Loucy (cell line): ENCODE results near the gene TNRC6B.

Experiments used
- H2AFZ ChIP-seq: fragments of 200-600 bp; sonication (generic); 2 replicates; pipeline ENCODE4 v1.6.0; 2016; ENCODE audit warnings: antibody characterized with exemption, mild to moderate bottlenecking, low read length, moderate library complexity
- H3F3A ChIP-seq: fragments of 200-600 bp; 2 replicates; pipeline ENCODE4 v1.6.0; 2016; ENCODE audit warnings: antibody characterized with exemption, low read depth, mild to moderate bottlenecking
- H3K27me3 ChIP-seq: fragments of 200-600 bp; sonication (generic); 2 replicates; pipeline ENCODE4 v1.6.1; 2014; ENCODE audit warnings: low read length, mild to moderate bottlenecking; ENCODE audit not compliant: insufficient read depth, poor library complexity, severe bottlenecking
- H3K36me3 ChIP-seq: fragments of 200-600 bp; sonication (generic); 2 replicates; pipeline ENCODE4 v1.6.1; 2016; ENCODE audit warnings: low read length; ENCODE audit not compliant: insufficient read depth
- H3K4me1 ChIP-seq: fragments of 200-600 bp; sonication (generic); 2 replicates; pipeline ENCODE4 v1.5.1; 2014; ENCODE audit warnings: low read length, mild to moderate bottlenecking; ENCODE audit not compliant: insufficient read depth, poor library complexity, severe bottlenecking
- H3K4me2 ChIP-seq: fragments of 200-600 bp; sonication (generic); 2 replicates; pipeline ENCODE4 v1.6.0; 2014; ENCODE audit warnings: antibody characterized with exemption, low read length, low read depth, mild to moderate bottlenecking; ENCODE audit not compliant: poor library complexity, severe bottlenecking
- H3K4me3 ChIP-seq: fragments of 200-600 bp; sonication (generic); 2 replicates; pipeline ENCODE4 v1.5.1; 2014; ENCODE audit warnings: low read length, mild to moderate bottlenecking, mixed read lengths; ENCODE audit not compliant: poor library complexity, severe bottlenecking
- H3K79me2 ChIP-seq: fragments of 200-600 bp; sonication (generic); 2 replicates; pipeline ENCODE4 v1.6.1; 2014; ENCODE audit warnings: low read length; ENCODE audit not compliant: insufficient read depth
- H3K9ac ChIP-seq: fragments of 200-600 bp; sonication (generic); 2 replicates; pipeline ENCODE4 v1.6.0; 2014; ENCODE audit warnings: mild to moderate bottlenecking, low read depth, low read length, moderate library complexity; ENCODE audit not compliant: poor library complexity, severe bottlenecking
- H3K9me2 ChIP-seq: fragments of 200-600 bp; sonication (generic); replicated peaks from 2 replicates; pipeline ENCODE4 v1.6.1; 2016; ENCODE audit warnings: low read depth, low read length, mixed read lengths
- H3K9me3 ChIP-seq: fragments of 200-600 bp; sonication (generic); 2 replicates; pipeline ENCODE4 v1.6.1; 2014; ENCODE audit warnings: mild to moderate bottlenecking, antibody characterized with exemption, low read length, low read depth; ENCODE audit not compliant: insufficient read depth
- H4K20me1 ChIP-seq: fragments of 200-600 bp; sonication (generic); 2 replicates; pipeline ENCODE4 v1.6.0; 2014; ENCODE audit warnings: antibody characterized with exemption, low read length, mild to moderate bottlenecking; ENCODE audit not compliant: insufficient read depth, poor library complexity, severe bottlenecking
- EZH2phosphoT487 ChIP-seq: fragments of 200-600 bp; IDR thresholded peaks from 2 replicates; pipeline ENCODE4 v1.6.1; 2018; ENCODE audit warnings: antibody characterized with exemption, mild to moderate bottlenecking, moderate library complexity, borderline replicate concordance
- TF ChIP-seq, protein P1 (sequence below): fragments of 200-600 bp; sonication (generic); conservative IDR thresholded peaks from 2 replicates; pipeline ENCODE4 v1.5.1; 2014; ENCODE audit warnings: mild to moderate bottlenecking, antibody characterized with exemption, low read length

TNRC6B gene

DNA sequence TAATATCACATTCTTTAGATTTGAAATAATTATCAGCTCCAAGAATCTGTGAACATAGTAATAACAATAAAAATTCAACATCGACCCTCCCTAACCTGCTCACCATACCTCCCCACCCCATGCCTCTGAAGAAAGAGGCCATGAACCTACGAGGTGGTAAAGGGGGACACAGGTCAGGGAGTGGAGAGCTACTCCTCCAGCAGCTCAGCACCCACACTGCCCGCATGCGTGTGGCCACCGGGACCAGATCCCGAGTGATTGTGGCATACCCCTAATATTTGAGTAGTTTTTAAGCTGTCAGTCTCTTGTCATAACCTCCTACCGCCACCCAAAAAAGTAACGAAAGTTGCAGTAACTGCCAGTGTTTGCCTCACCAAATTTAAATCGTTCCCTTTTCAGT, 151.7 kb downstream of the TNRC6B start:
- Histone ChIP-seq H4K20me1 (no peaks in the 10 kb centered on the region), H3F3A (peaks cover 15% of the 10 kb centered on the region; the same call in 1 of the 2 replicates), H3K4me3 (peak overlapping the region; percentile 35), H2AFZ (no peak overlapping the region), H3K79me2 (no peaks in the 10 kb centered on the region), H3K4me1 (peaks cover 81% of the 10 kb centered on the region), H3K9me3 (no peaks in the 10 kb centered on the region), H3K9me2 (no peaks in the 10 kb centered on the region), H3K4me2 (peak overlapping the region; percentile 44), H3K36me3 (no peaks in the 10 kb centered on the region), H3K9ac (no peak overlapping the region), H3K27me3 (no peaks in the 10 kb centered on the region)
- TF ChIP-seq EZH2phosphoT487, result no peak
- TF ChIP-seq, protein P1, sequence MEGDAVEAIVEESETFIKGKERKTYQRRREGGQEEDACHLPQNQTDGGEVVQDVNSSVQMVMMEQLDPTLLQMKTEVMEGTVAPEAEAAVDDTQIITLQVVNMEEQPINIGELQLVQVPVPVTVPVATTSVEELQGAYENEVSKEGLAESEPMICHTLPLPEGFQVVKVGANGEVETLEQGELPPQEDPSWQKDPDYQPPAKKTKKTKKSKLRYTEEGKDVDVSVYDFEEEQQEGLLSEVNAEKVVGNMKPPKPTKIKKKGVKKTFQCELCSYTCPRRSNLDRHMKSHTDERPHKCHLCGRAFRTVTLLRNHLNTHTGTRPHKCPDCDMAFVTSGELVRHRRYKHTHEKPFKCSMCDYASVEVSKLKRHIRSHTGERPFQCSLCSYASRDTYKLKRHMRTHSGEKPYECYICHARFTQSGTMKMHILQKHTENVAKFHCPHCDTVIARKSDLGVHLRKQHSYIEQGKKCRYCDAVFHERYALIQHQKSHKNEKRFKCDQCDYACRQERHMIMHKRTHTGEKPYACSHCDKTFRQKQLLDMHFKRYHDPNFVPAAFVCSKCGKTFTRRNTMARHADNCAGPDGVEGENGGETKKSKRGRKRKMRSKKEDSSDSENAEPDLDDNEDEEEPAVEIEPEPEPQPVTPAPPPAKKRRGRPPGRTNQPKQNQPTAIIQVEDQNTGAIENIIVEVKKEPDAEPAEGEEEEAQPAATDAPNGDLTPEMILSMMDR, result no peak

DNA sequence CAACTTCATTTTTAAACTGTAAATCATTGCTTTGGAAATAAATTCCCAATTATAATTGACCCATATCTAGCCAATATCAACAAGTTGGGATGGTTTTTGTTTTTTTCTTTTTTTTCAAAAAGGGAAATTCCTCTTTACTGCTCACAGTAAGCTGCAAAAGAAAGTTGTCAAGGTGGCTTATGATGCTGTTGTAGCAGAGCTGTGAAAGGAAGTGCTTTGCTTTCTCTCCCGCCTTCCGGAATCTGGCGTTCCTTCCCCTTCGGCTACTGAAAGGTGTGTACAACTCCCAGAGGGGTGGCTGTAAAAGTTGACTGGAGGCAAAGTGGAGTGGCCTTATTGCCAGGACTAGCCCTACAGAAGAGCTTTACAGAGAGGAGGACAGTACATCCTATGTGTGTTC, 152.4 kb downstream of the TNRC6B start:
- Histone ChIP-seq H3K4me2 (peak overlapping the region; percentile 44), H3K79me2 (no peaks in the 10 kb centered on the region), H3K27me3 (no peaks in the 10 kb centered on the region), H3K9me3 (no peaks in the 10 kb centered on the region), H3K4me3 (no peak overlapping the region), H3K36me3 (no peaks in the 10 kb centered on the region), H3F3A (peaks cover 18% of the 10 kb centered on the region; the same call in 1 of the 2 replicates), H3K4me1 (peaks cover 80% of the 10 kb centered on the region), H3K9ac (no peak overlapping the region), H4K20me1 (no peaks in the 10 kb centered on the region), H3K9me2 (no peaks in the 10 kb centered on the region), H2AFZ (no peak overlapping the region)
- TF ChIP-seq, protein P1, result no peak

DNA sequence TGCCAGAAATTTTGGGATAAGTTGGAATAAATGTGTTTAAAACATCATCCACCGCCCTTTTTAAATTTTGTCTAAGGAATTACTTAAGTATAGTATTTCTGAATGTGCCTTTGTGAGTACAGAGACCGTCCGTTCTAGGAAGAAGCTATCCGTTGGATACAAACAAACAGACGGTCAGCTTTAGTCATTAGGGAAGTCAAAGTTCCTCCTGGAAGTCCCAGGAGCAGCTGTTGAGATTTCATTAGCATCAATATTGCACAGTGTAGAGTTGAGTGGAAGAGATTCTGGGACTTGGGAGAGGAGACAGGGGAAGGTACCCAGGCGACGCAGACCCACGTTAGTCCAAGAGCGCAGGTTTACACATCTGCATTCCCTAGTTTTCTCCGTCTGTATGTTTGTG, 152.9 kb downstream of the TNRC6B start:
- Histone ChIP-seq H3K27me3 (no peaks in the 10 kb centered on the region), H3K9me3 (no peaks in the 10 kb centered on the region), H3K9ac (no peak overlapping the region), H3K36me3 (no peaks in the 10 kb centered on the region), H3K4me1 (peaks cover 81% of the 10 kb centered on the region), H4K20me1 (no peaks in the 10 kb centered on the region), H3F3A (peaks cover 18% of the 10 kb centered on the region; the same call in 1 of the 2 replicates), H3K4me2 (no peak overlapping the region), H2AFZ (no peak overlapping the region), H3K9me2 (no peaks in the 10 kb centered on the region), H3K79me2 (no peaks in the 10 kb centered on the region), H3K4me3 (no peak overlapping the region)
- no peak for TF ChIP-seq EZH2phosphoT487
- TF ChIP-seq, protein P1, result no peak
